ENCODE data around the gene CHAD.

DNA sequence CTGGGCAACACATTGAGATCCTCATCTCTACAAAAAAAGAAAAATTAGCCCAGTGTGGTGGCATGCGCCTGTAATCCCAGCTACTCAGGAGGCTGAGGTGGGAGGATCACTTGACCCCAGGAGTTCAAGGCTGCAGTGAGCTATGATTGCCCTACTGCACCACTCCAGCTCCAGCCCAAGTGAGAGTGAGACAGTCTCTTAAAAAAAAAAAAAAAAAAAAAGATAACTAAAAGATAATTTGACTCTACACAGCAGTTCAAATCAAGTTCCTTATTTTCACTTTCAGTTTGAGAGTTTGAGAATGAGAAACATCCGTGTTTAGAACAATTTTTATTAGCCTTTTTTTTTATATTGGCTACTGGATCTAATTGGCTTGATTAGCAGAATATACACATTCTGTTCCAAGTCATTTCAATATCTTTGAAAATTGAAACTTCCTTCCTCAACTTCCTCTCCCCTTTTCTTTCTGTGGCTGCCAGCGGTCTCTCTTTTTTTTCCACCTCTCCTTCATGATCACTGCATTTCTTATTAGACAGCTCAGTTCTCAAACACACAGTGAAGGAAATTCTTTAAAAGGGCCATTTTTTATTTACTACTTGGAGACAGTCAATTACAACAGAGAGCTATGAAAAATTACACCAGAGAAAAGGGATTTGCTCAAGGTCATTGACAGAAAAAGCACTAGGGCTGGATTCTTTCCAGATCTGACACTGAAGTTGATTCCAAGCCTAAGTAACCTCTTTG is 47.2 kb downstream of the CHAD start:
- TF ChIP-seq POLR2A (IDR thresholded peaks at IDR 0.05): no peak
- TF ChIP-seq, protein P1, sequence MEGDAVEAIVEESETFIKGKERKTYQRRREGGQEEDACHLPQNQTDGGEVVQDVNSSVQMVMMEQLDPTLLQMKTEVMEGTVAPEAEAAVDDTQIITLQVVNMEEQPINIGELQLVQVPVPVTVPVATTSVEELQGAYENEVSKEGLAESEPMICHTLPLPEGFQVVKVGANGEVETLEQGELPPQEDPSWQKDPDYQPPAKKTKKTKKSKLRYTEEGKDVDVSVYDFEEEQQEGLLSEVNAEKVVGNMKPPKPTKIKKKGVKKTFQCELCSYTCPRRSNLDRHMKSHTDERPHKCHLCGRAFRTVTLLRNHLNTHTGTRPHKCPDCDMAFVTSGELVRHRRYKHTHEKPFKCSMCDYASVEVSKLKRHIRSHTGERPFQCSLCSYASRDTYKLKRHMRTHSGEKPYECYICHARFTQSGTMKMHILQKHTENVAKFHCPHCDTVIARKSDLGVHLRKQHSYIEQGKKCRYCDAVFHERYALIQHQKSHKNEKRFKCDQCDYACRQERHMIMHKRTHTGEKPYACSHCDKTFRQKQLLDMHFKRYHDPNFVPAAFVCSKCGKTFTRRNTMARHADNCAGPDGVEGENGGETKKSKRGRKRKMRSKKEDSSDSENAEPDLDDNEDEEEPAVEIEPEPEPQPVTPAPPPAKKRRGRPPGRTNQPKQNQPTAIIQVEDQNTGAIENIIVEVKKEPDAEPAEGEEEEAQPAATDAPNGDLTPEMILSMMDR (IDR thresholded peaks at IDR 0.05): no peak

All from lower leg skin (tissue), 3 donors.